Sigmoid colon (tissue), 4 donors: Measurements from ENCODE around the gene RFX4.

Source experiments
- CTCF ChIP-seq, 4 experiments: fragments of 450-650 bp in 3 of 4; fragments of 200-600 bp in 1 of 4; IDR thresholded peaks; one replicate each; pipeline ENCODE4 v1.5.1; 2016 to 2019; ENCODE audit warnings: antibody characterized with exemption in 4 of 4, mild to moderate bottlenecking in 3 of 4, moderate library complexity in 2 of 4
- EP300 ChIP-seq, 4 donors: sonication (generic); formaldehyde crosslinking; IDR thresholded peaks; one replicate each; pipeline ENCODE4 v1.6.1; 2017; ENCODE audit warnings: antibody characterized with exemption in 4 of 4
- POLR2A ChIP-seq, 2 donors: fragments of 450-650 bp; IDR thresholded peaks; one replicate each; pipeline ENCODE4 v1.6.1; 2016; ENCODE audit warnings: antibody characterized with exemption in 2 of 2, mild to moderate bottlenecking in 2 of 2, moderate library complexity in 2 of 2

GRCh38 chr12:106747973-106748436 is 165.2 kb downstream of the RFX4 start:
- TF ChIP-seq CTCF (IDR thresholded peaks at IDR 0.05), result no peak
- no peak for TF ChIP-seq EP300 (IDR thresholded peaks at IDR 0.05)
- TF ChIP-seq POLR2A (IDR thresholded peaks at IDR 0.05), result no peak
